ENCODE measurements around the gene TTC32. TPM values are rescaled to one million over a fixed set of nuclear protein-coding genes. Genes with fewer than 3 reads are reported as not detected.
A peak's percentile ranks its signal among the peaks of the same experiment; 100 is the strongest.

The TTC32 gene
- polyA plus RNA-seq, 1 donor: 37.3 TPM

DNA sequence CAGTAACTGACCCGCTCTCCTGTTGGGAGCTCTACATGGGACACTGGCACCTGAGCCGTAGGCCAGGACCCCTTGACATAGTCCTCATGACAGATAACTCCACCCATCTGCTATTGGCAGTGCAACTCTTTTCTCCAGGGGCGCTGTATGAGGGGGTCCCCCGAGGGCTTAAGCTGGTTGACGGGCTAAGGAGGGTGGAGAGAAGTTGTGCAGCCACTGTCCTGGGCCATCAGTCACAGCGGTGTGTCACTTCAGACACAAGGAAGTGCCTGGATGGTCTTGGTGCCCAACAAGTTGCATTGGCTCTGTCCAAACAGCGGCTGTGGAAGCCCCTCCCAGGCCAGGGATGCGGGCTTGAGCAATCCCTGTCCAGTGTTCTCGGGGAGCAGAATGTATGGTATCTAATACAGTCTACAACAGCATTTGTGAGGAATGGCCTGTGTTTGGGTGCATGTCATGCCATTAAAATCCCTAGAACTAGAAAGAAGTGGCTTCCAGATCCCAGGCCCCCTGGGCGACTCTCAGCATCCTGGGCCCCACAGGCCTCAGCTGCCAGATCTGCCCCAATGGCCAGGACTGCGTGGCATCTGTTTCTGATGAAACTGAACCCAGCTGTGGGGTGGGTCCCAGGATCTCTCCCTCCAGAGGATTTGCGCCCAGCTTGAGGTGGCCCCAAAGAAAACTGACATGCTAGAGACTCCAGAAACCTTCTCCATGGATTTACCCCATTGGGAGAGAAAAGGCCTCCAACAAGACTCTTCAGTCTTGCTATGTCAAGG is 23.3 kb downstream of the TTC32 start:
- DNase-seq: no peak

DNA sequence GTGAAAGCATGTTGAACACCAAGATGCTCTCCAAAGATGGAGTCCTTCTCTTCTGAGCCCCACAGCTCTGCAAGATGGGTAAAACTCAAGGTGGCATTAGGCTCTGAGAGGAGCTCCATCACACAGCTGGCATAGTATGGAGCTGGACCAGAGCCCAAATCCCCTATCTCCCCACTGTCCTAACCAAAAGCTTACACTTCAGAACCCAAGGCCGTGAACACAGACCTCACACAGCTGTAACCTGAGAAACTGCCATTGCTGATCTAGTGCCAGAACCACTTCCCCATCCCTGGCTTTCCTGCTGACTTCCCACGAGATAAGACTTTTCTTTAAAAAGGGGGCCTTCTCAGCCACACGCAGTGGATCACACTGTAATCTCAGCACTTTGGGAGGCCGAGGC is 25.0 kb downstream of the TTC32 start:
- DNase-seq: no peak

- no peak for DNase-seq
Measured at GRCh38 chr2:19875280-19875679, 26.5 kb downstream of the TTC32 start.

GRCh38 chr2:19874726-19875125 is 27.1 kb downstream of the TTC32 start:
- no peak for DNase-seq

DNA sequence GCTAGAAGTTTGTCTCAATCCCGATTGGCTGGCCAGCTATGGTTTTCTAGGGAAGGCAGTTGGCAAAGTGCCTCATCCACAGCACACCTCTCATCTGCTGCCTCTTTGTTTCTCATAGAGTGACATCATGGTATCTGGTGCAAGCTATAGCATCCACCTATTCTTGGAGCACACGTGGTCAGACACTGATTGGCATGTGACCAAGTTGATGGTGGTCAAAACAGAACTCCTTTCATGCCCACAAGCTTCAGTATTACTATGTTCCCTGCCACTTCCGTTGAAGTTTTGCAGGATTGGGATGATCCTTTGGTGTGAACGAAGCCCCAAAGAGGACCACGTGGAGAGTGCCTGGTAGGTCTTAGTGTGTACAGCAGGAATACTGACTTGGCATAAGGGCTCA is 28.8 kb downstream of the TTC32 start:
- DNase-seq: no peak

DNA sequence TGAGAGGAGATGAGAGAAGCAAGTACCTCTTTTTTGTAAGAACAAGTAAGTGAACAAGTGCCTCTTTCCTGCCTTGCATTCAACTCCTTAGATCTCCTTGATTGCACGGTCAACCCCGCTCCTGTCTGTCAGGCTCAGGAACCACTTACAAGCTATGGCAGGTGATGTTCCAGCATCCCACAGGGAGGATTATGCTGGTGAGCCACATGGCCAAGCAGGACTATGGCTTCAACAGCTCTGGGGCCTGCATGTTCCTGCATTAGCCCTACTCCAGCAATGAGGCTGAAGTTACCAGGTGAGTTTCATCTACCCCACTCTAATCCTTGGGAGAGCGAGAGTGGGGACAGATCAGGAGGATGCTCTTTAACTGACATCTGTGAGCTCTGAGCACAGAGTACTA is 29.5 kb downstream of the TTC32 start:
- DNase-seq: no peak

- no peak for DNase-seq
Measured at GRCh38 chr2:19871836-19872235, 29.9 kb downstream of the TTC32 start.

DNA sequence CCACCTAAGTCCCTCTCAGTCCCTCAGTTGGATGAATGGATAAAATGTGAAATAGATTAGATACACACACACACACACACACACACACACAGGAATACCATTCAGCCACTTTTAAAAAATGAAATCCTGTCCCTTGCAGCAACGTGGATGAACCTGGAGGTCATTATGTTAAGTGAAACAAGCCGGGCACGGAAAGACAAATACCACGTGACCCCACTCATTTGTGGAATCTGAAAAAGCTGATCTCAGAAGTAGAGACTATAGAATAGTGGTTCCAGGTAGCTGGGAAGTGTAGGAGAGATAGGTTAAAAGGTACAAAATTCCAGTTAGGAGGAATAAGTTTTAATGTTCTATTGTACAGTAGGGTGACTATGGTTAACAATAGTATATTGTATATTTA is 31.0 kb downstream of the TTC32 start:
- no peak for DNase-seq

DNA sequence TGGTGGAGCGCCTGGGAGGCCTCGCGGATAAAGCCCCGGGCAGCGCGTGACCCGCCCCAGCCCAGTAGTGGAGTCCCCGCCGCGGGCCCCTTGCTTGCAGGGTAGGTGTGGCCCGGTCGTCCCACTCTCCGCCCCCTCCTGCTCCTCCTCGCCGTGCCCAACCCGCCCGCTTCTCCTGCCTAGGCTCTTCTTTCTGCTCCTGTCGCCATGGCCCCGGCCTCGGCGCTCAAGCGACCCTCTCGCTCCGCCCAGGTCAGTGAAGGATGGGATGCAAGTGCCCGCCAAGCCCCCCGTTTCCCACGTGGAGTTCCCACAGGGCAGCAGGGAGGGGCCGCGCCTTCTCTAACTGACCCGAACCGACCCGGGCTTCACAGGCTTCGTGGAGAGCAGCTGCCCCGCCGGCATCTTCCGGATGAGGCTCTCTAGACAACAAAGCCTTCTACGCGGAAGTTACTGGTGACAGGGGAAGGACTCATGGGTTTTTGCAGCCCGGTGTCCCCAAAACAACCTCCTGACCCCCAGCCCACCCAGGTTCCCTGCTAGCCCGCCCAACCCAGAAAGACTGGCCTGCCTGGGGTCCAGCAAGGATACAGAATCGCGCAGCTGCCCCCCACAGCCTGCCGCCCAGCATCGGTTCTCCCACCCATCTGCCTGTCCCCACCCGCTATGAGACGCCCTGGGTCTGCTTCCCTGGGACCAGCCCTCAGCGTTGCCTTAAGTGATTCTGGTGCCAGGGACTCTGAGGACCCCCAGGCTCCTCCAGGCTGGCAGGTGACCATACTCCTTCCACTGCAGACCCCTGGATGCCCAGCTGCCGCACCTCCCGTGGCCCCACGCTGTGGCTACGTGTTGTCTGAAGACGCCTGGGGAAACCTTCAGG is 32.8 kb downstream of the TTC32 start:
- DNase-seq: peak; percentile 66

- DNase-seq: no peak
Measured at GRCh38 chr2:19868224-19868623, 33.6 kb downstream of the TTC32 start.

DNA sequence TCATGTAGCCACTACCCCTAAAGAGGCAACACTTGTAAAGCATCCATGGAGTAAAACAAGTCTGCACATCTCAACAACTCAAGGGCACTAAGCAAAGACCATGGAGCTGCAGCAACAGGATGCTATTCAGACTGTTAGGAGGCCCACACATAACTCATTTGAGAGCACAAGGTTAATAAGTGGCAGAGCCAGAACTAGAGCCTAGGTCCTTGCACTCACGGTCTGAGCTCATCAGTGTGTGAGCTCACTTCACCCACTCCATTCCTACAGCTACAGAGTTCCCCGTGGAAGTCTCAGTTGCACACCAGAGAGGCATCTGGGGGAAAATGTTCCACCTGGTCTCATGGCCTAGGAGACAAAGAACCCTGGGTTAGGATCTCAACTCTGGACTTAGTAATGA is 35.0 kb downstream of the TTC32 start:
- DNase-seq: no peak

- DNase-seq: no peak
Measured at GRCh38 chr2:19865151-19865550, 36.6 kb downstream of the TTC32 start.

DNA sequence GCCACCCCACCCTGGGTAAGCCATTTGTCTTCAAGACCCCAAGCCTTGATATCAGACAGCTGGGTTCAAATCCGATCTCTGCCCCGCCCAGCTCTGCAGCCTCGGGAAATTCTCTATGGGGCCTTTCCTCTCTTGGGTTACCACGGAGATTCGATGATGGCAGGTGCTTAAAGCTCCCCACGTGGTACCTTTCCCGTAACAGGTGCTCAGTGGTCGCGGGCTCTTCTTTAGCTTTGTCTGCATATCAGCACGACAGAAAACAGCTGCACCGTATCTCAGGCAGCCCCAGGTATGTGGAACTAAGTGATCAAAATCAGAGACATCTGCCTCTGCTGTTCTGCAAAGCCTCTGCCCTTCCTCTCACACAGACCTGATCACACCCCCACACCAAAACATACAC is 37.4 kb downstream of the TTC32 start:
- DNase-seq: no peak

- peak; percentile 45 for DNase-seq
Measured at GRCh38 chr2:19863303-19864041, 38.3 kb downstream of the TTC32 start.

DNA sequence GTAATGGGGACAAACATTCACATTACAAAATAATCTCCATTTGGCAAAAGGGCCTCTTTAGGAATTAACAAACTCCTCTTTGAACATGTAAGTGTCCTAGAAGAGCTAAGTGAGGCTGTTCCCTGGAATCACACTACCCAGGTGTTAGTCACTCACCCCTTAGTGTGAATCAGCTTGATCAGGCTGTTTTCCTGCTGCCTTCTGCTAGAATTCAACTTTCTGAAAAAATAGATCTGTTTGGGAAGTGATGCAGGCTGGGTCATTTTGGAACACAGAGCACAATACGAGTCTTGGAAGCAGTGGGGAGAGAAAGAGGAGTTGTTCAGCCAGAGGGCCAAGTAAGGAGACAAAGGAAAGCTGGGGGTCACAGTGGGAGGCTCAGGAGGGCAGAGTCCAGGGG is 40.0 kb downstream of the TTC32 start:
- no peak for DNase-seq

GRCh38 chr2:19860022-19860421 is 41.8 kb downstream of the TTC32 start:
- no peak for DNase-seq

DNA sequence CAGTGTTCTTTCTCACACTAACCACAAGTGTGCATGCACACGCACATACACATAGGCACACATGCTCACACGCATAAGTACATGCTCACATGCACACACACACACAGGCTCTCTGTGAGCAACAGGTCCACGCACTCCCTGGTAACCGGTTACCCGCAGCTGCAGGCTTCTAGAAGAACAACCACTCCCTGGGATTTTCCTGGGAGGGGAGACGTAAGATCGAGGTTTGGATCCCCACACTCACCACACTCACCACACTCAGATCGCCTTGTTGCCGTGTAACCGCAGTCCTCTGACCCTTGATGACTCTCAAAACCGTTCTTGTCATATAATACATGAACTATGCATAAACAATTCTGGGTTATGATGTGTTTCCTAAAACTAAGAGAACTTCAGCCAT is 42.2 kb downstream of the TTC32 start:
- DNase-seq: no peak

GRCh38 chr2:19857806-19858205 is 44.0 kb downstream of the TTC32 start:
- DNase-seq: no peak

DNA sequence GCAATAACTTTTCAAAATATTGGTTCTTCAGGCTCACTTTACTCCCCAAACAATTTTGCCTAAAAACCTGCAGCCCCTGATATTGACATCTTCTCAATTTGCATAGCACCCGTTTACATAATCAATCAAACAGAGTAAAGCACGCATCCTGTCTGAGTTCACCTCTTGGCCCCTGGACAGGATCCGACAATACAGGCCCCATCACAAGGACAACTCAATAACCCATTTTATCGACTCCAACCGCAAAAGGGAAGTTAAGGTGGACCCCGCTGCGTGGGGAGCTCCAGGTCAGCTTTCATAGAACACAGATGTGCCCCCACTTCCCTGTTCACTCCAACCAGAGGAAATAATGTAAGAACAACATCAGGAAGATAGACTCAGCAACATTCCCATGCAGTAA is 44.7 kb downstream of the TTC32 start:
- DNase-seq: no peak

GRCh38 chr2:19855542-19856431 is 46.0 kb downstream of the TTC32 start:
- DNase-seq: no peak

All from left kidney (tissue), 2 donors.